ENCODE data around the gene ELMOD2. TPM values are rescaled to one million over a fixed set of nuclear protein-coding genes. Genes with fewer than 3 reads are reported as not detected.

The ELMOD2 gene
- polyA plus RNA-seq, 5 donors = 29.1 to 57.4 (median 48.0) TPM

GRCh38 chr4:140571620-140572019, 47.7 kb downstream of the ELMOD2 start:
- no peak for DNase-seq

GRCh38 chr4:140575489-140575888, 51.5 kb downstream of the ELMOD2 start:
- no peak for DNase-seq

GRCh38 chr4:140579278-140579677, 55.3 kb downstream of the ELMOD2 start:
- no peak for DNase-seq

GRCh38 chr4:140581078-140581477, 57.1 kb downstream of the ELMOD2 start:
- no peak for DNase-seq

- no peak for DNase-seq
Observed at GRCh38 chr4:140584439-140584838, 60.5 kb downstream of the ELMOD2 start.

- no peak for DNase-seq
Observed at GRCh38 chr4:140595065-140595464, 71.1 kb downstream of the ELMOD2 start.

- DNase-seq = no peak
Observed at GRCh38 chr4:140600408-140600807, 76.4 kb downstream of the ELMOD2 start.

GRCh38 chr4:140602714-140603113, 78.7 kb downstream of the ELMOD2 start:
- DNase-seq = no peak

GRCh38 chr4:140603286-140603685, 79.3 kb downstream of the ELMOD2 start:
- DNase-seq = no peak

Other genes starting within 250 kb of the ELMOD2 start
- gene SCOC, start 150.5 kb upstream of the ELMOD2 start, polyA plus RNA-seq (ENCODE audit: insufficient read depth in 1 of 5, insufficient read length in 5 of 5, low replicate concordance in 1 of 5) = 100 to 1,000 TPM in 1 of 5 donors, 10 to 100 TPM in 4; 78.8 to 111 (median 86.4) TPM
- 1 to 10 TPM; 4.0 to 5.8 (median 4.8) TPM for gene CLGN, start 96.5 kb upstream of the ELMOD2 start, polyA plus RNA-seq (ENCODE audit: insufficient read depth in 1 of 5, insufficient read length in 5 of 5, low replicate concordance in 1 of 5)
- gene MGAT4D, start 25.9 kb upstream of the ELMOD2 start, polyA plus RNA-seq (ENCODE audit: insufficient read depth in 1 of 5, insufficient read length in 5 of 5, low replicate concordance in 1 of 5) = not detected
- gene UCP1, start 44.8 kb downstream of the ELMOD2 start, polyA plus RNA-seq (ENCODE audit: insufficient read depth in 1 of 5, insufficient read length in 5 of 5, low replicate concordance in 1 of 5) = under 1 TPM; 0.25 to 0.75 (median 0.54) TPM
- 10 to 100 TPM; 22.4 to 33.8 (median 33.2) TPM for gene TBC1D9, start 232.2 kb downstream of the ELMOD2 start, polyA plus RNA-seq (ENCODE audit: insufficient read depth in 1 of 5, insufficient read length in 5 of 5, low replicate concordance in 1 of 5)

Data from right lung (tissue), 5 donors.